Sigmoid colon (tissue), 7 donors: ENCODE results near the gene EXOC3L4. TPM values are rescaled to one million over a fixed set of nuclear protein-coding genes. Genes with fewer than 3 reads are reported as not detected.

Experiments used
- DNase-seq: peaks from one replicate; pipeline ENCODE4 v3.0.0-alpha.2; 2019
- H3K27ac ChIP-seq, 4 donors: fragments of 200-600 bp; sonication (generic); one replicate each; pipeline ENCODE4 v1.5.1; 2016 to 2019; ENCODE audit warnings: mild to moderate bottlenecking in 1 of 4
- H3K27me3 ChIP-seq, 3 donors: fragments of 200-600 bp; sonication (generic); one replicate each; pipeline ENCODE4 v1.5.1; 2019; ENCODE audit warnings: mild to moderate bottlenecking in 1 of 3
- H3K36me3 ChIP-seq, 4 donors: fragments of 200-600 bp; sonication (generic); one replicate each; pipeline ENCODE4 v1.5.1; 2016 to 2019
- H3K4me1 ChIP-seq, 4 donors: fragments of 200-600 bp; sonication (generic); one replicate each; pipeline ENCODE4 v1.5.1; 2017 to 2019
- H3K4me3 ChIP-seq, 4 donors: fragments of 200-600 bp; sonication (generic); one replicate each; pipeline ENCODE4 v1.5.1; 2017 to 2019; ENCODE audit warnings: mild to moderate bottlenecking in 2 of 4, moderate library complexity in 1 of 4
- H3K9me3 ChIP-seq, 4 donors: fragments of 200-600 bp in 3 of 4; sonication (generic) in 3 of 4; one replicate each; pipeline versions ENCODE4 v1.5.1 to v1.6.1; 2013 to 2019
- EP300 ChIP-seq, 4 donors: sonication (generic); formaldehyde crosslinking; IDR thresholded peaks; one replicate each; pipeline ENCODE4 v1.6.1; 2017; ENCODE audit warnings: antibody characterized with exemption in 4 of 4
- POLR2A ChIP-seq, 2 donors: fragments of 450-650 bp; IDR thresholded peaks; one replicate each; pipeline ENCODE4 v1.6.1; 2016; ENCODE audit warnings: antibody characterized with exemption in 2 of 2, mild to moderate bottlenecking in 2 of 2, moderate library complexity in 2 of 2
- POLR2AphosphoS5 ChIP-seq, 4 donors: sonication (generic); formaldehyde crosslinking; IDR thresholded peaks; one replicate each; pipeline ENCODE4 v1.6.1; 2017; ENCODE audit warnings: antibody characterized with exemption in 4 of 4
- WGBS, 2 donors: extraction: QIAGEN DNeasy Blood & Tissue Kit; methylation state at CpG; one replicate each; pipeline ENCODE4 v1.1.7; 2013; 5-methylcytosine and 5-hydroxymethylcytosine counted together
- intact Hi-C: fragments of 100-400 bp; cut with DNase I; formaldehyde crosslinking; loops from one replicate; pipeline ENCODE4 v1.15.1; 2023
- polyA plus RNA-seq, 3 donors: library from polyadenylated mRNA; stranded (reverse); fragments of 200-250 nt; gene quantifications; one replicate each; pipeline ENCODE4 v1.2.3, GENCODE V29; 2013
- total RNA-seq, 4 donors: library from RNA; depleted of rRNA; stranded (reverse); fragments of >200 nt; gene quantifications; one replicate each; pipeline ENCODE4 v1.1.0, GENCODE V29; 2016
- TF ChIP-seq, protein P1 (sequence below), 4 experiments: fragments of 450-650 bp in 3 of 4; fragments of 200-600 bp in 1 of 4; IDR thresholded peaks; one replicate each; pipeline ENCODE4 v1.5.1; 2016 to 2019; ENCODE audit warnings: antibody characterized with exemption in 4 of 4, mild to moderate bottlenecking in 3 of 4, moderate library complexity in 2 of 4
- donor health status: healthy with polysubstance abuse.
- donor health status: Bipolar disorder and iron deficiency.
- donor health status: healthy.

Gene EXOC3L4
- total and polyA plus RNA-seq, 7 donors = 0.36 to 23.8 (median 1.8) TPM

DNA sequence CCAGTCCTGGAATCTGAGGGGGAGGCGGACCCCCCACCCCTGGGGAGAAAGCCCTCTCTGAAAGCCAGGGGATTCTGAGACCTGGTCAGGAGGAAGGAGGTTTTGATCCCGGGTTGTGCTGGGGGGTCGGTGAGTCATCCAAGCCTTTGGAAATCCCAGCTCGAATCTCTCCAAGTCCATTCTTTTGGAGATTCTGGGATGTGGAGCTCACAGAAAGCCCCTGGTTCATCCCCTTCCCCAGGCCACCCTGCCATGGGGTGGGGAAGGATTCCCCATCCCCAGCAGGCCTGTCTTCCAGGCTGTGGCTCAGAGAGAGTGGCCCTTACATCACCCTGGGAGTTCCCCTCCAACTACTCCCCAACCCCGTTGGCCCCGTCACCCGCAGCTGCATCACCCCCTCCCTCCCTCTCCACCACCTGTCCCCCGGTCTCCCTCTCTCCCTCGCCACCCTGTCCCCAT, 14.3 kb downstream of the EXOC3L4 start:
- Histone ChIP-seq H3K36me3 (no peaks in the 10 kb centered on the region), H3K27me3 (peaks cover 11 to 37% (median 11%) of the 10 kb centered on the region in 3 donors), H3K9me3 (no peaks in the 10 kb centered on the region), H3K4me1 (peaks cover 0 to 41% (median 34%) of the 10 kb centered on the region in 4 donors), H3K4me3 (no peak overlapping the region), H3K27ac (peak overlapping the region in 3 of 4 donors; percentile 14 to 31 (median 20))
- DNase-seq = no peak
- WGBS, 2 donors = 43 to 45% methylated on average over 9 of the region's 9 CpGs
- no peak for TF ChIP-seq EP300 (IDR thresholded peaks at IDR 0.05)
- no peak for TF ChIP-seq POLR2AphosphoS5 (IDR thresholded peaks at IDR 0.05)
- TF ChIP-seq POLR2A (IDR thresholded peaks at IDR 0.05) = no peak
- TF ChIP-seq, protein P1, sequence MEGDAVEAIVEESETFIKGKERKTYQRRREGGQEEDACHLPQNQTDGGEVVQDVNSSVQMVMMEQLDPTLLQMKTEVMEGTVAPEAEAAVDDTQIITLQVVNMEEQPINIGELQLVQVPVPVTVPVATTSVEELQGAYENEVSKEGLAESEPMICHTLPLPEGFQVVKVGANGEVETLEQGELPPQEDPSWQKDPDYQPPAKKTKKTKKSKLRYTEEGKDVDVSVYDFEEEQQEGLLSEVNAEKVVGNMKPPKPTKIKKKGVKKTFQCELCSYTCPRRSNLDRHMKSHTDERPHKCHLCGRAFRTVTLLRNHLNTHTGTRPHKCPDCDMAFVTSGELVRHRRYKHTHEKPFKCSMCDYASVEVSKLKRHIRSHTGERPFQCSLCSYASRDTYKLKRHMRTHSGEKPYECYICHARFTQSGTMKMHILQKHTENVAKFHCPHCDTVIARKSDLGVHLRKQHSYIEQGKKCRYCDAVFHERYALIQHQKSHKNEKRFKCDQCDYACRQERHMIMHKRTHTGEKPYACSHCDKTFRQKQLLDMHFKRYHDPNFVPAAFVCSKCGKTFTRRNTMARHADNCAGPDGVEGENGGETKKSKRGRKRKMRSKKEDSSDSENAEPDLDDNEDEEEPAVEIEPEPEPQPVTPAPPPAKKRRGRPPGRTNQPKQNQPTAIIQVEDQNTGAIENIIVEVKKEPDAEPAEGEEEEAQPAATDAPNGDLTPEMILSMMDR (IDR thresholded peaks at IDR 0.05) = no peak
- intact Hi-C loops = no loop called here

DNA sequence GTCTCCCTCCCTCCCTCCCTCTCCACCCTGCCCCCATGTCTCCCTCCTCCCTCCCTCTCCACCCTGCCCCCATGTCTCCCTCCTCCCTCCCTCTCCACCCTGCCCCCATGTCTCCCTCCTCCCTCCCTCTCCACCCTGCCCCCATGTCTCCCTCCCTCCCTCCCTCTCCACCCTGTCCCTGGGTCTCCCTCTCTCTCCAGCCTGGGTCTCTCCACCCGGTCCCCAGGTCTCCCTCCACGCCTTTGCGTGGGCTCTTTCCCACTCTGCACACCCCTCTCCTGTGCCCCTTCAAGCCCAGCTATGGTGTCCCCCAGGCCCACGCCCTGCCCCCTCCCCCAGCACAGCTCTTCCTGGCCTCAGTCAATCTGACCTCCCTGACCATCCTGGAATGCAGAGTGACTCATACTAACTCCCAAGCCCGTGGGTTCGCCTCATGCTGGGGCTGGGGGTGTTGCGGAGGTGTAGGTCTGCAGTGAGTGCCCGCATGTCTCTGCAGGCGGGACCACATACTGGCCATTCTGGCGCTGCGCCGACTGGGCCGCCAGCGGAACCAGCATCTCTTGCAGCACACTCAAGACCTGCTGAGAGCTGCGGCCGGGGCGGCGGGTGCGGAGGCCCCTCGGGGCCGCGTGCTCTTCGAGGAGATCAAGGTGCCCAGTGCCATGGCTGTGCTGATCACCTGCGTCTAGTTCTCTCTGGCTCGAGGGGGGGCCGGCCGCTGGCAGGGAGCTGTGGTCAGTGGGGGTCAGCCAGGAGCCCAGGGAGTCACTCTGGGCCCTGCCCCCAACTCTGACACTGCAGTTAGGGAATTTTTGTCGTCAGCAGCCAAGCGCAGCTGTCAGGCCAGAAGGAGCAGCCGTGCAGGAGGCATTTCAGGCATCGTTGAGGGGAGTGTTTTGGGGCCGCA, 15.3 kb downstream of the EXOC3L4 start:
- Histone ChIP-seq H3K4me3 (no peak overlapping the region), H3K9me3 (no peaks in the 10 kb centered on the region), H3K36me3 (no peaks in the 10 kb centered on the region), H3K27me3 (peaks cover under 1 to 27% (median 1%) of the 10 kb centered on the region in 3 donors), H3K27ac (peak overlapping the region; percentile 36 to 59 (median 54)), H3K4me1 (peaks cover 0 to 31% (median 25%) of the 10 kb centered on the region in 4 donors)
- WGBS, 2 donors = 76 to 80% methylated on average over 32 of the region's 32 CpGs
- TF ChIP-seq EP300 (IDR thresholded peaks at IDR 0.05) = no peak
- peak in 1 of 4 donors; percentile 18 for TF ChIP-seq POLR2AphosphoS5 (IDR thresholded peaks at IDR 0.05)
- no peak for DNase-seq
- intact Hi-C loops = no loop called here

DNA sequence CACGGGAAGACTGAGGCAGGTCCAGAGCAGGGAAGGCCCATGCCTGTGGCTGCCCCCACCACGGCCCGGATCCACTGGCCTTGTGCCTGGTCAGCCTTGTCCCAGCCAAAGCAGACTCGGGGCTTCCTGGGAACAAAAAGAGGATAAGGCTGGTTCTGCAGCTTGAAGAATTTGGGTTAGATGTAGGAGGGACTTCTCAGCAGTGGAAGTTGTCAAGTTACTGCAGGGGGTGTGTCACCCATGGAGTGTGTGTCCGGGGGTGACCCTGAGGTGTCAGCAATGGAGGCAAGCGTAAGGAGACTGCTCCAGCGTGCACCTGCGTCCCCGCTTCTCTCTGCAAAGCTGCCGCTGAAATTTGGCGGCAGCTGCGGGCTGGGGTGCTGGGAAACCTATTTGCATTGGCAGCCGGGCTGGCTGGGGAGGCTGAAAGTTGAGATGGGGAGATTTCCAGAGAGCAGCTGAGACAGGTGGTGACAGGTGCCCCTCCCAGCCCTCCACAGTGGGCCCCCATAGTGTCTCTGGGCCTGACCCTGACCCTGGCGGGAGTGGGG, 16.2 kb downstream of the EXOC3L4 start:
- Histone ChIP-seq H3K27me3 (peaks cover 0 to 20% (median 0%) of the 10 kb centered on the region in 3 donors), H3K4me3 (no peak overlapping the region), H3K27ac (peak overlapping the region; percentile 36 to 59 (median 54)), H3K36me3 (no peaks in the 10 kb centered on the region), H3K9me3 (no peaks in the 10 kb centered on the region), H3K4me1 (peaks cover 0 to 26% (median 18%) of the 10 kb centered on the region in 4 donors)
- 78 to 79% methylated on average over 14 of the region's 14 CpGs for WGBS, 2 donors
- no peak for DNase-seq
- TF ChIP-seq, protein P1 (IDR thresholded peaks at IDR 0.05) = no peak
- TF ChIP-seq POLR2AphosphoS5 (IDR thresholded peaks at IDR 0.05) (no peak), EP300 (IDR thresholded peaks at IDR 0.05) (no peak), POLR2A (IDR thresholded peaks at IDR 0.05) (no peak)
- intact Hi-C loops = no loop called here

DNA sequence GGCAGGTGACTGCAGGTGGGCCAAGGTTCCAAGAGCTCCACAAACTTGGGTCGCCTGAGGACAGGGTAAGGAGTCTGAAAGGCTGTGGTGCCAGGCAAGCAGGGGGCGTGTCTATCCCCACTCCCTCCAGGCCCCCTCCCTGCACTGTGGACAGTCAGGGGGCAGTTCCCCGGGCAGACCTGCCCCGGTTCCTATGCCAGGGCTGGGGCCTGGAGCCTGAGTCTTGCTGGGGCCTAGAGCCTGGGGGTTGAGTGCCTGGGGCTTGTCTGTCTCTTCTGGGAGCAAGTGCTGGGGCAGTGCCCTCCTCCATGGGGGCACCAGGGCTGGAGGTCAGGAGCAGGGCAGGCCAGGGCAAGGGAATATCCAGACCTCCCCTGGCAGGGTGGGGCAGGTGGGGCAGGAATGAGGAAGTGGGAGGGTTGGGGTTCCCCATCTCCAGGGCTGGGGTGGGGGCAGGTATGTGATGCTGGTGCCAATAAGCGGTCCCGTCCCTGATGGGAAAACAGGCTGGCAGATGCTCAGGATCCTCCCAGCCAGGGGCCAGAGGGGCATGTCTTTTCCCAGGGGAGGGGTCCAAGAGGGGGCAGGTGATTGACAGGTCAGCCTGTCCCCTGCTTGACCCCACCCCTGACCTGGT, 16.8 kb downstream of the EXOC3L4 start:
- intact Hi-C loops = no loop called here
- no peaks in the 10 kb centered on the region for H3K9me3 ChIP-seq
- no peak overlapping the region for H3K4me3 ChIP-seq
- TF ChIP-seq POLR2AphosphoS5 (IDR thresholded peaks at IDR 0.05) (no peak), POLR2A (IDR thresholded peaks at IDR 0.05) (no peak), EP300 (IDR thresholded peaks at IDR 0.05) (no peak)
- TF ChIP-seq, protein P1 (IDR thresholded peaks at IDR 0.05) = no peak
- H3K27ac ChIP-seq = peak overlapping the region in 1 of 4 donors; percentile 36
- peaks cover 0 to 26% (median 18%) of the 10 kb centered on the region in 4 donors for H3K4me1 ChIP-seq
- DNase-seq = no peak
- H3K27me3 ChIP-seq = peaks cover 0 to 20% (median 0%) of the 10 kb centered on the region in 3 donors
- H3K36me3 ChIP-seq = no peaks in the 10 kb centered on the region
- WGBS, 2 donors = 55 to 73% methylated on average over 6 of the region's 6 CpGs
